Mucosa of descending colon (tissue), 3 donors: ENCODE results near the gene PRND. TPM values are rescaled to one million over a fixed set of nuclear protein-coding genes. Genes with fewer than 3 reads are reported as not detected.

Experiments used
- ATAC-seq: fragments of 200-7000 bp; cut with Tn5 transposase; one replicate; pipeline ENCODE4 v1.9.1; 2020; ENCODE audit warnings: mild to moderate bottlenecking, moderate library complexity
- DNase-seq, 3 donors: peaks; one replicate each; pipeline ENCODE4 v3.0.0-alpha.2; 2020
- H3K36me3 ChIP-seq: fragments of 200-600 bp; one replicate; pipeline ENCODE4 v1.8.0; 2021; ENCODE audit warnings: low read depth, mild to moderate bottlenecking
- H3K4me1 ChIP-seq: fragments of 200-600 bp; one replicate; pipeline ENCODE4 v1.8.0; 2021; ENCODE audit warnings: low read depth, mild to moderate bottlenecking
- H3K4me3 ChIP-seq: fragments of 200-600 bp; one replicate; pipeline ENCODE4 v1.8.0; 2021; ENCODE audit warnings: mild to moderate bottlenecking
- H3K9me3 ChIP-seq: fragments of 200-600 bp; one replicate; pipeline ENCODE4 v1.8.0; 2021; ENCODE audit warnings: mild to moderate bottlenecking
- intact Hi-C, 2 donors: fragments of 100-400 bp; cut with DNase I in 1 of 2; cut with micrococcal nuclease in 1 of 2; formaldehyde crosslinking; loops; one replicate each; pipeline versions ENCODE4 v1.11.0 to v1.11.1; 2022; cut with DNase I, micrococcal nuclease
- total RNA-seq, 3 donors: library from RNA; stranded (reverse); fragmentation: NEBNext Ultra II Directional in 2 of 3; extraction: Animal tissue kit (Norgen Biotek cat#: 25700) in 2 of 3; gene quantifications; one replicate each; pipeline versions ENCODE4 v1.2.1 to v1.2.4, GENCODE V29; 2021 to 2023
- TF ChIP-seq, protein P1 (sequence below): fragments of 200-600 bp; IDR thresholded peaks from one replicate; pipeline ENCODE4 v1.8.0; 2022; ENCODE audit warnings: antibody characterized with exemption, mild to moderate bottlenecking
- donor health status: DM: no; HTN: no; CAD: no; lungs with moderate emphysema.
- donor health status: DM: no; HTN: no; CAD: no.
- donor health status: DM: no; HTN: yes; CAD: no.

The PRND gene
- total RNA-seq, 3 donors from 2014 or later, result 0.22 to 0.27 TPM; not detected in 1

DNA sequence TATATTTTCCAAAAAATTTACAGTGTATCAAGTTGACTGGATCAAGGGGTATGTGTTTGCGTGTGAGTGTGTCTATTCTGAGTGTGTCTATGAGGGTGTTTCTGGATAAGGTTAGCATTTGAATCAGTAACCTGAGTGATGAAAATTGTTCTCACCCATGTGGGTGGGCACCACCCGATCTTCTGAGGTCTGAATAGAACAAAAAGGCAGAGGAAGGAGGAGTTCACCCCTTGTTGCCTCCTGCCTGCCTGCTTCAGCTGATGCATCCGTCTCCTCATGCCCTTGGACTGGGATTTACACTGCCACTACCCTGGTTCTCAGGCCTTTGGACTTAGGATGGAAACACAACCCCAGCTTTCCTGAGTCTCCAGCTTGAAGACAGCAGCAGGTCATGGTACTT is 13.7 kb upstream of the PRND start:
- Histone ChIP-seq H3K36me3 (no peaks in the 10 kb centered on the region), H3K4me3 (no peak overlapping the region), H3K4me1 (no peaks in the 10 kb centered on the region), H3K9me3 (no peaks in the 10 kb centered on the region)
- intact Hi-C loops, result no loop called here
- DNase-seq (no peak), ATAC-seq (no peak)
- TF ChIP-seq, protein P1, sequence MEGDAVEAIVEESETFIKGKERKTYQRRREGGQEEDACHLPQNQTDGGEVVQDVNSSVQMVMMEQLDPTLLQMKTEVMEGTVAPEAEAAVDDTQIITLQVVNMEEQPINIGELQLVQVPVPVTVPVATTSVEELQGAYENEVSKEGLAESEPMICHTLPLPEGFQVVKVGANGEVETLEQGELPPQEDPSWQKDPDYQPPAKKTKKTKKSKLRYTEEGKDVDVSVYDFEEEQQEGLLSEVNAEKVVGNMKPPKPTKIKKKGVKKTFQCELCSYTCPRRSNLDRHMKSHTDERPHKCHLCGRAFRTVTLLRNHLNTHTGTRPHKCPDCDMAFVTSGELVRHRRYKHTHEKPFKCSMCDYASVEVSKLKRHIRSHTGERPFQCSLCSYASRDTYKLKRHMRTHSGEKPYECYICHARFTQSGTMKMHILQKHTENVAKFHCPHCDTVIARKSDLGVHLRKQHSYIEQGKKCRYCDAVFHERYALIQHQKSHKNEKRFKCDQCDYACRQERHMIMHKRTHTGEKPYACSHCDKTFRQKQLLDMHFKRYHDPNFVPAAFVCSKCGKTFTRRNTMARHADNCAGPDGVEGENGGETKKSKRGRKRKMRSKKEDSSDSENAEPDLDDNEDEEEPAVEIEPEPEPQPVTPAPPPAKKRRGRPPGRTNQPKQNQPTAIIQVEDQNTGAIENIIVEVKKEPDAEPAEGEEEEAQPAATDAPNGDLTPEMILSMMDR, result no peak

DNA sequence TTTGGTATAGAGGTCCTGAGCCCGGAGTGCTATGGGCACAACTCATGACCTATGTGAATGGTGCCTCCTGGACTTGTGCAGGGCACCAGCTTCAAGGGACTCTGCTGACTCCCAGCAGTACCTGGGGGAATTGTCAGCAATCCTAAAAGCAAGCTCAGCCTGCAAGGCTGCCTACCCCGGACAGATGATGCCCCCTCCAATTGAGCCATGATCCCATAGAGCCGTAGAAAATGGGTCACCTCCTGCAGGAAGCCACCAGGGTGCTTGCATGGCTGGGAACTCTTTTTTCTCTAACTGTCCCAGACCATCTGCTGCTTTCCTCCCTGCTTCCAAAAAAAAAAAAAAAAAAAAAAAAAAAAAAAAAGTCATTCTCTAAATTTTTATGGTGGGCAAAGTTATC is 12.9 kb upstream of the PRND start:
- TF ChIP-seq, protein P1, result no peak
- no peaks in the 10 kb centered on the region for H3K4me1 ChIP-seq
- DNase-seq, result no peak
- no peak overlapping the region for H3K4me3 ChIP-seq
- no peaks in the 10 kb centered on the region for H3K36me3 ChIP-seq
- no peaks in the 10 kb centered on the region for H3K9me3 ChIP-seq
- ATAC-seq, result no peak
- intact Hi-C loops, result no loop called here

DNA sequence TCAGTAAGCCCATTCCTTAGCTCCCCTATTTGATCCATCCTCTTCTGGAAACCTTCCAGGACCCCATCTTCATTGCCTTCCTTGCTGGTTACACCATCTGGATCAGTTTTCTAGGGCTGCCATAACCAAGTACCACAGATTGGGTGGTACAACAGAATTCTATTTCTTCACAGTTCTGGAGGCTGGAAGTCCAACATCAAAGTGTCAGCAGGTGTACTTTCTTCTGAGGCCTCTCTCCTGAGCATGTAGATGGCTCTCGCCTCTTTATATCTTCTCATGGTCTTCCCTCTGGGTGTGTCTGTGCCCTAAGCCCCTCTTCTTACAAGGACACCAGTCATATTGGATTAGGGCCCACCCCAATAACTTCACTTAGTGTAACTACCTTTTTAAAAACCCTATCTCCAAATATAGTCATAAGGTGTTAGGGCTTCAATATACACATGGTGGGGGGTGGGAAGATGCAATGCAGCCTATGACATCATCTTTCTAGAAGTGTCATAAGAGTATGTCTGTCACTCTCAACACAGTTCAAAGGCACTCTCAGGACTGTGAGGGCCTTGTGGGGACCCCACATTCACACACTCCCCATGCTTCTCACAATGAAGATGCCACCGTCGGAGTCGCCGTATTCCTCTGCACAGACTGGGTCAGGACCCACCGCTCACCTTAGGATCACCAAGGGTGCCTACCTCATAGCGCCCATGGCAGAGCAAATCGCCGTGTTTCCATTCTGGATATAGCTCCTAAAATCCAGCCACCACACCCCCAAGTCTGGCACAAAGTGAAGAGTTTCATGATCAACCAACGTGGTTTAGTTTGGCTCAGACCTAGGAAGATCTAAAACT is 12.2 kb upstream of the PRND start:
- ATAC-seq, result no peak
- DNase-seq, result no peak
- Histone ChIP-seq H3K9me3 (no peaks in the 10 kb centered on the region), H3K4me3 (no peak overlapping the region), H3K36me3 (no peaks in the 10 kb centered on the region), H3K4me1 (no peaks in the 10 kb centered on the region)
- TF ChIP-seq, protein P1, result no peak
- intact Hi-C loops, result no loop called here

DNA sequence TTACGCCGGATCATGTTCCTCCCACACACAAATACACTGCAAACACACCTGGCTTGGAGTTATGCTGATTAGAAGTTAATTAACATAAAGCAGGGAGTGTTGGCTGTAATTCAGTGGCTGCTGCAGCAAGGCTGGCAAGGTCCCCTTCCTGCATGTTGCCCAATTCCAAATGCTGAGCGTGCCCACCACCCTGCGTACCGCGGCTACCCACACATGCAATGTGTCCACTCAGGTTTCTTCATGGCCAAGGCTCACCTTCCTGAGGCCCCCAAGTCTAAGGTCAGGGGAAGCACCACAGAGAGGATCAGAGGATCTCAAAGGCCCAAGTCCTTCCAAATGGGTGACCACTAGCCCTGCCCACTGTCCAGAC is 11.6 kb upstream of the PRND start:
- Histone ChIP-seq H3K4me1 (no peaks in the 10 kb centered on the region), H3K4me3 (no peak overlapping the region), H3K36me3 (no peaks in the 10 kb centered on the region), H3K9me3 (no peaks in the 10 kb centered on the region)
- intact Hi-C loops, result no loop called here
- ATAC-seq (no peak), DNase-seq (no peak)
- TF ChIP-seq, protein P1, result no peak

DNA sequence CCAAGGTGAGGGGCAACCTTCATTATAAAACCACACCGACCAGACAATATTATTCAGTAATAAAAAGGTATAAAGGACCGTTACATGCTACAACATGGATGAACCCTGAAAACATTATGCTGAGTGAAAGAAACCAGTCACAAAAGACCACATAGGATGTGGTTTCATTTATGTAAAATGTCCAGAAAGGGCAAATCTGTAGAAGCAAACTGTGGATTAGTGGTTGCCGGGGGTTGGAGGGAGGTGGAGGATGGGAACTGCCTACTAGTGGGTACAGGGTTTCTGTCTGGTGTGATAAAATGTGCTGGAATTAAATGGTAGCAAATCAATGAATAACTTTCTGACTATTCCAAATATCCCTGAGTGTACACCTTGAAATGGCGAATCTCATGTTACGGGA is 10.2 kb upstream of the PRND start:
- intact Hi-C loops, result no loop called here
- Histone ChIP-seq H3K36me3 (no peaks in the 10 kb centered on the region), H3K9me3 (no peaks in the 10 kb centered on the region), H3K4me1 (no peaks in the 10 kb centered on the region), H3K4me3 (no peak overlapping the region)
- TF ChIP-seq, protein P1, result no peak
- DNase-seq (no peak), ATAC-seq (no peak)

DNA sequence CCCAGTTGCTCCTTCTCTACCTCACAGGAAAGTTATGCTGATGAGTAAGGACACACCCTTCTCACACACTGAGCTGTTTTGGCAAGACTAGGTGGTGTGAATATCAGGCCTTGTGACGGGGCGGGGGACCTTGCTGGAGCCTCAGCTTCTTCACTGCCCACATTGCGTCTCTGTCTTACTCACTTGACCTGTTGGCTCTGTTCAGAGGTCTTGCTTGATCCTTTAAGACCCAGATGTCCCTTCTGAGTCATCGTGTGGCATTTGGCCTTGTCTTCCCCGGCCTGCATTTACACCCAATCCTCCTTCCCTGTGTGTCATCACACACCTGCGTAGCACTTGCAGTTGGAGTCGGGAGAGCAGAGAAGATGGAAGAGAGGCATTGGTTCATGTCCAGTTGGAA is 8.3 kb upstream of the PRND start:
- DNase-seq, result no peak
- Histone ChIP-seq H3K36me3 (no peaks in the 10 kb centered on the region), H3K4me3 (no peak overlapping the region), H3K9me3 (no peaks in the 10 kb centered on the region), H3K4me1 (no peaks in the 10 kb centered on the region)
- TF ChIP-seq, protein P1, result no peak
- ATAC-seq, result no peak
- intact Hi-C loops, result no loop called here
